Pancreas (tissue), 10 donors: Measurements from ENCODE around the gene U2SURP. TPM values are rescaled to one million over a fixed set of nuclear protein-coding genes. Genes with fewer than 3 reads are reported as not detected.

Experiments used
- ATAC-seq, 4 donors: fragments of 200-7000 bp; cut with Tn5 transposase; one replicate each; pipeline versions ENCODE4 v1.8.0 to v1.9.1; 2020; ENCODE audit warnings: mild to moderate bottlenecking in 4 of 4, moderate library complexity in 4 of 4
- DNase-seq, 6 donors: peaks; one replicate each; pipeline ENCODE4 v3.0.0-alpha.2; 2020
- FAIRE-seq: peaks from 2 replicates; lab custom pipeline; 2012; peaks lifted over from hg19 to GRCh38; lab: Jason Lieb, UNC
- H3K27ac ChIP-seq, 4 donors: fragments of 200-600 bp; sonication (generic); 1 replicate in 3 of 4; 2 replicates in 1 of 4; pipeline versions ENCODE4 v1.5.0 to v1.8.0; 2020
- H3K27me3 ChIP-seq, 4 donors: fragments of 200-600 bp; one replicate each; pipeline ENCODE4 v1.8.0; 2021
- H3K36me3 ChIP-seq, 3 donors: fragments of 200-600 bp; sonication (generic) in 1 of 3; one replicate each; pipeline versions ENCODE4 v1.5.0 to v1.8.0; 2020 to 2021
- H3K4me1 ChIP-seq, 3 donors: fragments of 200-600 bp; one replicate each; pipeline ENCODE4 v1.8.0; 2021
- H3K4me3 ChIP-seq, 4 donors: fragments of 200-600 bp; sonication (generic) in 2 of 4; one replicate each; pipeline versions ENCODE4 v1.5.0 to v1.8.0; 2020 to 2021
- H3K9me3 ChIP-seq, 4 donors: fragments of 200-600 bp; one replicate each; pipeline ENCODE4 v1.8.0; 2021
- WGBS, 2 donors: extraction: QIAGEN DNeasy Blood & Tissue Kit; methylation state at CpG; one replicate each; pipeline ENCODE4 v1.1.7; 2013; 5-methylcytosine and 5-hydroxymethylcytosine counted together
- intact Hi-C, 3 donors: fragments of 100-400 bp; cut with DNase I; formaldehyde crosslinking; loops; one replicate each; pipeline versions ENCODE4 v1.11.1 to v1.14.2; 2022
- polyA plus RNA-seq, 2 donors: library from polyadenylated mRNA; stranded (reverse); fragments of 200-250 nt; gene quantifications; one replicate each; pipeline ENCODE4 v1.2.3, GENCODE V29; 2013
- total RNA-seq, 6 donors: library from RNA; stranded (reverse); fragmentation: NEBNext Ultra II Directional in 4 of 6; extraction: Animal tissue kit (Norgen Biotek cat#: 25700) in 4 of 6; gene quantifications; one replicate each; pipeline versions ENCODE4 v1.2.1 to v1.2.4, GENCODE V29; 2021 to 2023
- TF ChIP-seq, protein P1 (sequence below), 4 donors: fragments of 200-600 bp; sonication (generic) in 3 of 4; IDR thresholded peaks; one replicate each; pipeline versions ENCODE4 v1.5.0 to v1.8.0; 2021; ENCODE audit warnings: antibody characterized with exemption in 4 of 4
- donor health status: healthy with polysubstance abuse.
- donor health status: DM: no; HTN: no; CAD: no; lungs with moderate emphysema.
- donor health status: DM: no; HTN: no; CAD: no.
- donor health status: control.
- donor health status: control.
- donor health status: Bipolar disorder and iron deficiency.
- donor health status: DM: yes; HTN: yes; CAD: no.
- donor health status: DM: no; HTN: no; CAD: no.
- donor health status: DM: no; HTN: no; CAD: no.
- donor health status: DM: yes; HTN: yes; CAD: no.

The U2SURP gene
- total and polyA plus RNA-seq, 8 donors: 19.9 to 48.2 (median 35.1) TPM

DNA sequence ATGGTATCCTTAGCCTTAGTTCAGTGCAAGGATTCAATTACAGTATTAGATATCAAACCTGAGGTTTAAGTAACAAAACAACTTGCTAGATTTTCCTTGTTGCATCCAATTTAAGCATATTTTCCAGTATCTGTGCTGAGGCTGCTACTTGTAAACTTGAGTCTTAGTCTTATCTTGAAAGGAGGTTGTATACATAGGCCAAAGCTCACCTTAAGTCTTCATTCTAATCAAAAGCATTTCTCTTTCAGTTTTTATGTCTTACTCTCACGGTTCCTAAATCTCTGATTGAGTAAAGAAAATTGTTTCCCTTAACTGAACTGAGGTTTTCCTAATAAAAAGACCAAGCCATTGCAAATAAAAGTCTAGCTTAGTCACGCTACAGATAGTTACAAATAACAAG is 52.6 kb downstream of the U2SURP start:
- TF ChIP-seq, protein P1, sequence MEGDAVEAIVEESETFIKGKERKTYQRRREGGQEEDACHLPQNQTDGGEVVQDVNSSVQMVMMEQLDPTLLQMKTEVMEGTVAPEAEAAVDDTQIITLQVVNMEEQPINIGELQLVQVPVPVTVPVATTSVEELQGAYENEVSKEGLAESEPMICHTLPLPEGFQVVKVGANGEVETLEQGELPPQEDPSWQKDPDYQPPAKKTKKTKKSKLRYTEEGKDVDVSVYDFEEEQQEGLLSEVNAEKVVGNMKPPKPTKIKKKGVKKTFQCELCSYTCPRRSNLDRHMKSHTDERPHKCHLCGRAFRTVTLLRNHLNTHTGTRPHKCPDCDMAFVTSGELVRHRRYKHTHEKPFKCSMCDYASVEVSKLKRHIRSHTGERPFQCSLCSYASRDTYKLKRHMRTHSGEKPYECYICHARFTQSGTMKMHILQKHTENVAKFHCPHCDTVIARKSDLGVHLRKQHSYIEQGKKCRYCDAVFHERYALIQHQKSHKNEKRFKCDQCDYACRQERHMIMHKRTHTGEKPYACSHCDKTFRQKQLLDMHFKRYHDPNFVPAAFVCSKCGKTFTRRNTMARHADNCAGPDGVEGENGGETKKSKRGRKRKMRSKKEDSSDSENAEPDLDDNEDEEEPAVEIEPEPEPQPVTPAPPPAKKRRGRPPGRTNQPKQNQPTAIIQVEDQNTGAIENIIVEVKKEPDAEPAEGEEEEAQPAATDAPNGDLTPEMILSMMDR (IDR thresholded peaks at IDR 0.05): no peak
- DNase-seq (no peak), ATAC-seq (no peak), FAIRE-seq (no peak)
- H3K36me3 ChIP-seq: peaks cover 0 to 46% (median 0%) of the 10 kb centered on the region in 3 donors
- H3K4me3 ChIP-seq: no peak overlapping the region
- no peak overlapping the region for H3K27ac ChIP-seq
- intact Hi-C loops: no loop called here
- WGBS, 2 donors: 83 to 90% methylated on average over 2 of the region's 2 CpGs
- H3K27me3 ChIP-seq: no peaks in the 10 kb centered on the region
- peaks cover 0 to 9% (median 0%) of the 10 kb centered on the region in 3 donors for H3K4me1 ChIP-seq
- no peaks in the 10 kb centered on the region for H3K9me3 ChIP-seq

DNA sequence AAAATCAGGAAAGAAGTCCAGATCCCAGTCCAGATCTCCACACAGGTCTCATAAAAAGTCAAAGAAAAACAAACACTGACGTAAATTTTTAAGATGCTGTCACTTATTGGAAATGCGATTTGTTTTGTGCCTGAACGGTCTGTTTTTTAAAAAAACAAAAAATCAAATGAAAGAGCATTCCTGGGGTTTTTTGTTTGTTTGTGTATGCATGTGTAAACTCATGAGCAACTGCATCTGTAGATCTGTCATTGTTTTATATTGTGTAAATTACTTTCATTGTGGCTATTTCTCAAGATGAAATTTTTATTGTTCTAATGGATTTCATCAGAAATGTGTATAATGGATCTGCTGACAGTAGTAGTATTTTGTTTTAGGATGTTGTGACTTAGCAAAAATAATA is 55.0 kb downstream of the U2SURP start:
- Histone ChIP-seq H3K9me3 (no peaks in the 10 kb centered on the region), H3K27me3 (no peaks in the 10 kb centered on the region), H3K36me3 (peaks cover 0 to 35% (median 0%) of the 10 kb centered on the region in 3 donors), H3K27ac (no peak overlapping the region), H3K4me3 (no peak overlapping the region), H3K4me1 (peaks cover 0 to 9% (median 0%) of the 10 kb centered on the region in 3 donors)
- ATAC-seq (no peak), FAIRE-seq (no peak), DNase-seq (no peak)
- intact Hi-C loops: no loop called here
- WGBS, 2 donors: 89 to 92% methylated on average over 3 of the region's 3 CpGs
- TF ChIP-seq, protein P1 (IDR thresholded peaks at IDR 0.05): no peak

DNA sequence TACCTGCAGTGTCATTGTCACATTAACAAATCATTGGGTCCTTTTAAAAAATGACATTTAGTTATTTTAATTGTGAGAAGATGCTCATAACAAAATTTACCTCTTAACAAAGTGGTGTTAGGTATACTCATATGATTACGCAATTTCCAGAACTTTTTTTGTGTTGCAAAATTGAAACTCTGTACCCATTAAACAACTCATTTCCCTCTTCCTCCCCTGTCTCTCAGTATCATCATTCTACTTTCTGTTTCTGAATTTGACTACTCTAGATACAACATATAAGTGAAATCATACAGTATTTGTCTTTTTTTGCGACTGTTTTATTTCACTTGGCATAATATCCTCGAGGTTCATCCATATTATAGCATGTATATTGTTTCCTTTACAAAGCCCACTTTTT is 59.5 kb downstream of the U2SURP start:
- Histone ChIP-seq H3K4me1 (peaks cover 0 to 9% (median 0%) of the 10 kb centered on the region in 3 donors), H3K36me3 (no peaks in the 10 kb centered on the region), H3K27me3 (no peaks in the 10 kb centered on the region), H3K9me3 (no peaks in the 10 kb centered on the region), H3K4me3 (no peak overlapping the region), H3K27ac (no peak overlapping the region)
- peak; percentile 45 for FAIRE-seq
- intact Hi-C loops: no loop called here
- no peak for DNase-seq
- no peak for ATAC-seq
- WGBS, 2 donors: 91% methylated on average over 3 of the region's 3 CpGs
- TF ChIP-seq, protein P1 (IDR thresholded peaks at IDR 0.05): no peak

DNA sequence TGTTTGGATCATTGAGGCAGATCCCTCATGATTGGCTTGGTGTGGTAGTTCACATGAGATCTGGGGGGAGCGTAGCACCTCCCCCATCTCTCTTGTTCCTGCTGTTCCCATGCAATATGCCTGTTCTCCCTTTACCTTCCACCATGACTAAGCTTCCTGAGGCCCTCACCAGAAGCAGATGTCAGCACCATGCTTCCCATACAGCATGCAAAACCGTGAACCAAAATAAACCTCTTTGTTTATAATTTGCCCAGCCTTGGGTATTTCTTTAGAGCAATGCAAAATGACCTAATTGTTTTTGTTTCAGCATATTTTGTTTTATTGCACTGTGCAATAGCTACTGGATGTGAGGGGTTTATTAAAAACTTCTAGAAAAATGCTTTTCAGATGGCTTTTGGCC is 61.6 kb downstream of the U2SURP start:
- TF ChIP-seq, protein P1 (IDR thresholded peaks at IDR 0.05): no peak
- no peaks in the 10 kb centered on the region for H3K9me3 ChIP-seq
- DNase-seq: no peak
- no peaks in the 10 kb centered on the region for H3K27me3 ChIP-seq
- H3K4me3 ChIP-seq: no peak overlapping the region
- no peaks in the 10 kb centered on the region for H3K4me1 ChIP-seq
- no peak overlapping the region for H3K27ac ChIP-seq
- FAIRE-seq: no peak
- intact Hi-C loops: no loop called here
- no peak for ATAC-seq
- 93 to 97% methylated on average over 2 of the region's 2 CpGs for WGBS, 2 donors
- no peaks in the 10 kb centered on the region for H3K36me3 ChIP-seq

DNA sequence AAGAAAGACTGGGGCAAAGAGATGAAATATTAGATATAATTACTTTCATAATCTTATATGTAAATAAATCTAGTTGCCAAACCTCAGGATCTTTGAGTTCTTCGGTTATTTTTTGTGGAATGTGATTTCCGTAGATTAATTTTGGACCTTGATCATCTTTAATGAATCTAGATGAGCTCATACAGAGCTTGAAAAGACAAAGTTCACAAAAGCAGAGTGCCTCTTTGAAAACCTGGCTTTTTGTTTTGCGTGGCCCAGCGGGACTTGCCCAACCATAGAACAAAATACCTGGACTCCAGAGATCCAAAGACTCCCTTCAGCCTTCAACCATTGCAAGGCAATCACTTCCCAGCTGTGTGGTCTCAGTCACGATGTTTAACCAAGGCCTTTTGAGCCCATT is 63.4 kb downstream of the U2SURP start:
- no peaks in the 10 kb centered on the region for H3K9me3 ChIP-seq
- no peak for DNase-seq
- WGBS, 2 donors: 82 to 91% methylated on average over 5 of the region's 5 CpGs
- intact Hi-C loops: no loop called here
- no peaks in the 10 kb centered on the region for H3K36me3 ChIP-seq
- H3K27me3 ChIP-seq: no peaks in the 10 kb centered on the region
- FAIRE-seq: no peak
- H3K4me1 ChIP-seq: no peaks in the 10 kb centered on the region
- ATAC-seq: no peak
- TF ChIP-seq, protein P1 (IDR thresholded peaks at IDR 0.05): no peak
- H3K4me3 ChIP-seq: no peak overlapping the region
- H3K27ac ChIP-seq: no peak overlapping the region
